Measurements from ENCODE around the gene TSTD1. TPM values are rescaled to one million over a fixed set of nuclear protein-coding genes. Genes with fewer than 3 reads are reported as not detected.
"Not testable (repeated sequence)": the region's sequence is repeated elsewhere in the genome, so short reads cannot be mapped to it uniquely, and the experiment has no call there.

TSTD1 gene
- total and polyA plus RNA-seq, 9 donors = 22.4 to 36.7 (median 26.1) TPM

GRCh38 chr1:161021165-161021969, 17.4 kb downstream of the TSTD1 start:
- Histone ChIP-seq H3K4me1 (ENCODE audit: control insufficient read depth, insufficient read depth, low read length) (peaks cover 22% of the 10 kb centered on the region), H3K27me3 (ENCODE audit: control insufficient read depth, insufficient read depth, low read length) (peaks cover 21% of the 10 kb centered on the region), H3K36me3 (ENCODE audit: control insufficient read depth, insufficient read depth, low read length) (no peaks in the 10 kb centered on the region), H3K9me3 (replicated peaks; ENCODE audit: control insufficient read depth, low read depth, low read length) (no peaks in the 10 kb centered on the region), H3K27ac (ENCODE audit: low read length) (no peak overlapping the region), H3K4me3 (ENCODE audit: low read length) (peak overlapping the region; percentile 38)
- peak; percentile 47 for DNase-seq
- WGBS (ENCODE audit: insufficient coverage) = 1% methylated on average over 28 of the region's 34 CpGs

GRCh38 chr1:161020509-161021164, 18.1 kb downstream of the TSTD1 start, which contains the start of gene F11R:
TSS of gene F11R (minus strand) at chr1:161021152. CDS start at chr1:161021073, 79 bp downstream.
- H3K9me3 ChIP-seq (replicated peaks; ENCODE audit: control insufficient read depth, low read depth, low read length) = no peaks in the 10 kb centered on the region
- peaks cover 22% of the 10 kb centered on the region for H3K4me1 ChIP-seq (ENCODE audit: control insufficient read depth, insufficient read depth, low read length)
- peak; percentile 21 for DNase-seq

GRCh38 chr1:161019751-161020495, 18.8 kb downstream of the TSTD1 start:
- Histone ChIP-seq H3K27me3 (ENCODE audit: control insufficient read depth, insufficient read depth, low read length) (peaks cover 21% of the 10 kb centered on the region), H3K4me1 (ENCODE audit: control insufficient read depth, insufficient read depth, low read length) (peaks cover 22% of the 10 kb centered on the region), H3K27ac (ENCODE audit: low read length) (peak overlapping the region; percentile 86), H3K4me3 (ENCODE audit: low read length) (peak overlapping the region; percentile 38), H3K36me3 (ENCODE audit: control insufficient read depth, insufficient read depth, low read length) (no peaks in the 10 kb centered on the region), H3K9me3 (replicated peaks; ENCODE audit: control insufficient read depth, low read depth, low read length) (no peaks in the 10 kb centered on the region)
- 13% methylated on average over 5 of the region's 10 CpGs for WGBS (ENCODE audit: insufficient coverage)
- no peak for DNase-seq

More at GRCh38 chr1:161020509-161021164, 18.1 kb downstream of the TSTD1 start, which contains the start of gene F11R:
- Histone ChIP-seq H3K27me3 (ENCODE audit: control insufficient read depth, insufficient read depth, low read length) (peaks cover 21% of the 10 kb centered on the region), H3K4me3 (ENCODE audit: low read length) (peak within 1 kb of the TSS; percentile 38), H3K27ac (ENCODE audit: low read length) (peak within 1 kb of the TSS; percentile 86), H3K36me3 (ENCODE audit: control insufficient read depth, insufficient read depth, low read length) (no peaks in the 10 kb centered on the region)
- under 1% methylated on average over 32 of the region's 36 CpGs for WGBS (ENCODE audit: insufficient coverage)

DNA sequence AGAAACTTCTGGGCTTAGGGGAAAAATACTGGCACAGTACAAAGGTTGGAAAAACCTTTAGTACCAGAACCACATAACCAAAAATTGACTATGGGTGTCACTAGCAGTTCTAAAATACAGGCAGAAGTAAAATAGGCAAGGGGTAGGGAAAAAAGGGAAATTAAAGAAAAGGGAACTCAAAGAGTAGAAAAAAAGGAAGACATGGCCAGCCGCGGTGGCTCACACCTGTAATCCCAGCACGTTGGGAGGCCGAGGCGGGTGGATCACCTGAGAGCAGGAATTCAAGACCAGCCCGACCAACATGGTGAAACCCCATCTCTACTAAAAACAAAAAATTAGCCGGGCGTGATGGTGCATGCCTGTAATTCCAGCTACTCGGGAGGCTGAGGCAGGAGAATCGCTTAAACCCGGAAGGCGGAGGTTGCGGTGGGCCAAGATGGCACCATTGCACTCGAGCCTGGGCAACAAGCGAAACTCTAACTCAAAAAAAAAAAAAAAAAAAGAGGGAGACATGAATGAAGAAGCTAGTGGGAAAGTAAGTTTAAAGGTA, 19.6 kb downstream of the TSTD1 start:
- Histone ChIP-seq H3K27me3 (ENCODE audit: control insufficient read depth, insufficient read depth, low read length) (peaks cover 21% of the 10 kb centered on the region), H3K27ac (ENCODE audit: low read length) (peak overlapping the region; percentile 86), H3K4me1 (ENCODE audit: control insufficient read depth, insufficient read depth, low read length) (peaks cover 24% of the 10 kb centered on the region)
- not testable (repeated sequence) for H3K36me3 ChIP-seq (ENCODE audit: control insufficient read depth, insufficient read depth, low read length); H3K9me3 ChIP-seq (replicated peaks; ENCODE audit: control insufficient read depth, low read depth, low read length); DNase-seq; H3K4me3 ChIP-seq (ENCODE audit: low read length)
- 89% methylated on average over 3 of the region's 15 CpGs for WGBS (ENCODE audit: insufficient coverage)

- Histone ChIP-seq H3K27me3 (ENCODE audit: control insufficient read depth, insufficient read depth, low read length) (peaks cover 21% of the 10 kb centered on the region), H3K4me3 (ENCODE audit: low read length) (no peak overlapping the region)
- DNase-seq = no peak
Observed at GRCh38 chr1:161018631-161018930, 20.2 kb downstream of the TSTD1 start.

GRCh38 chr1:161017756-161018630, 20.8 kb downstream of the TSTD1 start:
- Histone ChIP-seq H3K4me1 (ENCODE audit: control insufficient read depth, insufficient read depth, low read length) (peaks cover 28% of the 10 kb centered on the region), H3K27me3 (ENCODE audit: control insufficient read depth, insufficient read depth, low read length) (peaks cover 21% of the 10 kb centered on the region), H3K36me3 (ENCODE audit: control insufficient read depth, insufficient read depth, low read length) (no peaks in the 10 kb centered on the region), H3K9me3 (replicated peaks; ENCODE audit: control insufficient read depth, low read depth, low read length) (no peaks in the 10 kb centered on the region), H3K4me3 (ENCODE audit: low read length) (no peak overlapping the region), H3K27ac (ENCODE audit: low read length) (peak overlapping the region; percentile 20)
- DNase-seq = no peak
- WGBS (ENCODE audit: insufficient coverage) = 77% methylated on average over 4 of the region's 5 CpGs

More at GRCh38 chr1:161018631-161018930, 20.2 kb downstream of the TSTD1 start:
- Histone ChIP-seq H3K36me3 (ENCODE audit: control insufficient read depth, insufficient read depth, low read length) (no peaks in the 10 kb centered on the region), H3K4me1 (ENCODE audit: control insufficient read depth, insufficient read depth, low read length) (peaks cover 26% of the 10 kb centered on the region), H3K9me3 (replicated peaks; ENCODE audit: control insufficient read depth, low read depth, low read length) (no peaks in the 10 kb centered on the region), H3K27ac (ENCODE audit: low read length) (no peak overlapping the region)
- WGBS (ENCODE audit: insufficient coverage) = no CpG with 5 or more reads among the region's 1 CpG

DNA sequence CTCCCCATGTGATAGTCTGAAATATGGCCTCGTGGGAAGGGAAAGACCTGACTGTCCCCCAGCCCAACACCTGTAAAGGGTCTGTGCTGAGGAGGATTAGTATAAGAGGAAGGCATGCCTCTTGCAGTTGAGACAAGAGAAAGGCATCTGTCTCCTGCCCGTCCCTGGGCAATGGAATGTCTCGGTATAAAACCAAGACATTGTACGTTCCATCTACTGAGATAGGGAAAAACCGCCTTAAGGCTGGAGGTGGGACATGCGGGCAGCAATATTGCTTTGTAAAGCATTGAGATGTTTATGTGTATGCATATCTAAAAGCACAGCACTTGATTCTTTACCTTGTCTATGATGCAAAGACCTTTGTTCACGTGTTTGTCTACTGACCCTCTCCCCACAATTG, 21.6 kb downstream of the TSTD1 start:
- not testable (repeated sequence) for H3K36me3 ChIP-seq (ENCODE audit: control insufficient read depth, insufficient read depth, low read length); H3K4me3 ChIP-seq (ENCODE audit: low read length); H3K9me3 ChIP-seq (replicated peaks; ENCODE audit: control insufficient read depth, low read depth, low read length); H3K27ac ChIP-seq (ENCODE audit: low read length); DNase-seq
- peaks cover 19% of the 10 kb centered on the region for H3K27me3 ChIP-seq (ENCODE audit: control insufficient read depth, insufficient read depth, low read length)
- no CpG with 5 or more reads among the region's 7 CpGs for WGBS (ENCODE audit: insufficient coverage)
- H3K4me1 ChIP-seq (ENCODE audit: control insufficient read depth, insufficient read depth, low read length) = peaks cover 28% of the 10 kb centered on the region

GRCh38 chr1:161016683-161017082, 22.1 kb downstream of the TSTD1 start:
- H3K9me3 ChIP-seq (replicated peaks; ENCODE audit: control insufficient read depth, low read depth, low read length); H3K36me3 ChIP-seq (ENCODE audit: control insufficient read depth, insufficient read depth, low read length); H3K27ac ChIP-seq (ENCODE audit: low read length); H3K4me3 ChIP-seq (ENCODE audit: low read length); DNase-seq: not testable (repeated sequence)
- Histone ChIP-seq H3K4me1 (ENCODE audit: control insufficient read depth, insufficient read depth, low read length) (peaks cover 28% of the 10 kb centered on the region), H3K27me3 (ENCODE audit: control insufficient read depth, insufficient read depth, low read length) (peaks cover 18% of the 10 kb centered on the region)
- WGBS (ENCODE audit: insufficient coverage) = no CpG with 5 or more reads among the region's 1 CpG

GRCh38 chr1:161013488-161014230, 25.1 kb downstream of the TSTD1 start:
- H3K36me3 ChIP-seq (ENCODE audit: control insufficient read depth, insufficient read depth, low read length) = no peaks in the 10 kb centered on the region
- H3K27me3 ChIP-seq (ENCODE audit: control insufficient read depth, insufficient read depth, low read length) = no peaks in the 10 kb centered on the region
- peak; percentile 87 for DNase-seq
- no peak overlapping the region for H3K4me3 ChIP-seq (ENCODE audit: low read length)
- H3K4me1 ChIP-seq (ENCODE audit: control insufficient read depth, insufficient read depth, low read length) = peaks cover 13% of the 10 kb centered on the region
- H3K27ac ChIP-seq (ENCODE audit: low read length) = peak overlapping the region; percentile 85
- 30% methylated on average over 12 of the region's 15 CpGs for WGBS (ENCODE audit: insufficient coverage)
- H3K9me3 ChIP-seq (replicated peaks; ENCODE audit: control insufficient read depth, low read depth, low read length) = no peaks in the 10 kb centered on the region
